ENCODE data around the gene TM4SF18. TPM values are rescaled to one million over a fixed set of nuclear protein-coding genes. Genes with fewer than 3 reads are reported as not detected.

TM4SF18 gene
- total RNA-seq, 1 donor from 2014 or later = not detected

DNA sequence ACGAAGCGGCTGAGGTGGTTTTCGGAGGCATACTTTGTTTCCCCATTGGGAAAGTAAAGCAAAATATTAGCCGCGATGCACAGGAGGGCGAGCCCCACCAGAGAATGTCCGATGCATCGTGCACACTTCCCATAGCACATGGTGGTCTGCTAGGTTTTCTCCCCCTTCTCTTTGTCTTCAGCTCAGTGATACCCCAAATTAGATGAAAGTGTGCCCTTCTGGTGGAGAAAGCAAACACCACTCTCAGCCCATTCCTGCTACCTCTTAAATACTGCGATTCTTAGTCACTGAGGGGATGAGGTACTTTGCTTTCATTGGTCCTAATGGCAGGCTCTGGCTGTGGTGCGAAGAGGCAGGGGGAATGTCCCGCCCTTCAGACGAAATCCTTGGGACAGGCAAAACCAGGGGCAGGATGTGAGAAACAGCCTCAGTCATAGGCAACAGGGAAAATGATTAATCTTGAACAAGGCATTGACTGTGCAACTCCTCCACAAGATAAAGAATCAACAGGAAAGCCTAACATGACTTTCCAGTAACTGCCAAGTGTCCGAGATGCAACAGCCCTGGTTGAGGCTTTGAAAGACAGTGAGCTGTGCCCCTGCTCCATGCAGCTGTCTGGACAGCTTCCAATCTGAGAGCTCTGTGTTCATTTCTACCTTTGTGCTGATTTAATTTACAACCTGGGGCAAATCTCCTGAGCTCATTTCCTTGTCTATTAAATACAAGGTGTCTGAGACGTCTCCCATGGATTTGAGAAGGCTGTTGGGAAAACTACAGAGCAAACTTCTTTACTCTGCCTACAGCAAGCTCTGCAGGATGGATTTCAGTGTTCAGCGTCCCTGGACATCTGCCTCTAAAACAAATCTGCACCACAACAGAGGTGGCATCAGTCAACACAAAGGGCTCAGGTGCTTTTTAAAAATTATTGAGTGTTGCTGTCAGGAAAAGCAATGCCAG lies 44.2 kb upstream of the TM4SF18 start, which contains the start of gene TM4SF1:
TM4SF1 (minus strand) TSS at position 242 of the 957 bp plus-strand sequence; CDS start at position 140, 102 bp downstream.
- Histone ChIP-seq H3K9me3 (ENCODE audit: low read depth) (no peaks in the 10 kb centered on the region), H3K9ac (no peak within 1 kb of the TSS), H3K27ac (no peak within 1 kb of the TSS), H2AFZ (replicated peaks) (peak within 1 kb of the TSS; percentile 73), H3K36me3 (no peaks in the 10 kb centered on the region), H3K4me3 (no peak within 1 kb of the TSS), H3K79me2 (ENCODE audit: low read depth) (no peaks in the 10 kb centered on the region), H3K27me3 (no peaks in the 10 kb centered on the region), H3F3A (ENCODE audit: low read depth) (peaks cover 7% of the 10 kb centered on the region), H3K4me2 (no peak within 1 kb of the TSS), H3K4me1 (peaks cover 12% of the 10 kb centered on the region), H4K20me1 (ENCODE audit: low read depth) (no peaks in the 10 kb centered on the region)
- Mint-ChIP-seq H3K27me3 (ENCODE audit: insufficient read depth, low read depth) (peaks cover 12% of the 10 kb centered on the region), H3K4me1 (peaks cover 22% of the 10 kb centered on the region), H3K36me3 (peaks cover 6% of the 10 kb centered on the region), H3K9me3 (peaks cover 20% of the 10 kb centered on the region), H3K4me3 (no peak within 1 kb of the TSS), H3K27ac (peak within 1 kb of the TSS; percentile 63)
- DNase-seq (ENCODE audit: low spot score) = no peak
- TF ChIP-seq EZH2phosphoT487 (IDR thresholded peaks at IDR 0.05) (no peak), EZH2 (IDR thresholded peaks at IDR 0.05) (no peak)
- TF ChIP-seq, protein P1, sequence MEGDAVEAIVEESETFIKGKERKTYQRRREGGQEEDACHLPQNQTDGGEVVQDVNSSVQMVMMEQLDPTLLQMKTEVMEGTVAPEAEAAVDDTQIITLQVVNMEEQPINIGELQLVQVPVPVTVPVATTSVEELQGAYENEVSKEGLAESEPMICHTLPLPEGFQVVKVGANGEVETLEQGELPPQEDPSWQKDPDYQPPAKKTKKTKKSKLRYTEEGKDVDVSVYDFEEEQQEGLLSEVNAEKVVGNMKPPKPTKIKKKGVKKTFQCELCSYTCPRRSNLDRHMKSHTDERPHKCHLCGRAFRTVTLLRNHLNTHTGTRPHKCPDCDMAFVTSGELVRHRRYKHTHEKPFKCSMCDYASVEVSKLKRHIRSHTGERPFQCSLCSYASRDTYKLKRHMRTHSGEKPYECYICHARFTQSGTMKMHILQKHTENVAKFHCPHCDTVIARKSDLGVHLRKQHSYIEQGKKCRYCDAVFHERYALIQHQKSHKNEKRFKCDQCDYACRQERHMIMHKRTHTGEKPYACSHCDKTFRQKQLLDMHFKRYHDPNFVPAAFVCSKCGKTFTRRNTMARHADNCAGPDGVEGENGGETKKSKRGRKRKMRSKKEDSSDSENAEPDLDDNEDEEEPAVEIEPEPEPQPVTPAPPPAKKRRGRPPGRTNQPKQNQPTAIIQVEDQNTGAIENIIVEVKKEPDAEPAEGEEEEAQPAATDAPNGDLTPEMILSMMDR (IDR thresholded peaks at IDR 0.05) = no peak

DNA sequence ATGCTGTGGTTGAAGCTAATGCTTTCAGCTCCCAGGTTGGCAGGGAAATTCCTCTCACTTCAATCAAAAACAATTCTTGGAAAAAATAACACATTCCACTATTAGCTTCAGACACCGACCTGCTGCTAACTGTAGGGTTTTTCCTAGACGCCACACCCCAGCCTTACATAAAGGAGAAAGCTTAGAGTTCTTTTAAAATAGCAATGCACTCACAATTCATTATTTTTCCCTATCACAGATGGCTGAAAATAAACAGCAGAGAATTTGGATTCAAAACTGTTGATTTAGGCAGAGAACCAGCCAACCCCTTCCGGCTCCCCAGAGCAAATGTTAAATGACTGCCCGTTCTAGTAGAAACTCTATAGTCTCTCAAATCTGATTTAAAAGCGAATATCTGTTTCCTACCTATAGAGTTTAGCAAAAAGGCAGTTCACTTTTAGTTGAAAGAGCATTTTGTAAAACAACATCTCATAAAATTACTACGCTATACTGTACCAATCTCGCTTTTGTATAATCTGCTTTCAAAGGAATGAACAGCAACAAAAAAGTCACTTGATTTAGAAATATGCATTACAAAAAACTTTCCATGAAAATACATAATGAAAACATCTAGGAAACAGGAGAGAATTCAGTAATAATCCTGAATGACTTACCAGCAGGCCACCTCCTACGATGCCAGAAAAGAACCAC lies 43.4 kb upstream of the TM4SF18 start:
- peaks cover 22% of the 10 kb centered on the region for H3K4me1 Mint-ChIP-seq
- Histone ChIP-seq H3K4me3 (no peak overlapping the region), H3K79me2 (ENCODE audit: low read depth) (no peaks in the 10 kb centered on the region), H3K9me3 (ENCODE audit: low read depth) (no peaks in the 10 kb centered on the region), H3K27ac (no peak overlapping the region), H4K20me1 (ENCODE audit: low read depth) (no peaks in the 10 kb centered on the region), H3K9ac (no peak overlapping the region), H3K36me3 (no peaks in the 10 kb centered on the region), H3F3A (ENCODE audit: low read depth) (peaks cover 7% of the 10 kb centered on the region), H3K27me3 (no peaks in the 10 kb centered on the region), H3K4me1 (peaks cover 12% of the 10 kb centered on the region), H3K4me2 (no peak overlapping the region), H2AFZ (replicated peaks) (peak overlapping the region; percentile 73)
- TF ChIP-seq EZH2 (IDR thresholded peaks at IDR 0.05) (no peak), EZH2phosphoT487 (IDR thresholded peaks at IDR 0.05) (no peak)
- TF ChIP-seq, protein P1 (IDR thresholded peaks at IDR 0.05) = no peak
- peaks cover 20% of the 10 kb centered on the region for H3K9me3 Mint-ChIP-seq
- DNase-seq (ENCODE audit: low spot score) = no peak
- H3K4me3 Mint-ChIP-seq = no peak overlapping the region
- H3K36me3 Mint-ChIP-seq = peaks cover 6% of the 10 kb centered on the region
- H3K27me3 Mint-ChIP-seq (ENCODE audit: insufficient read depth, low read depth) = peaks cover 11% of the 10 kb centered on the region
- no peak overlapping the region for H3K27ac Mint-ChIP-seq

DNA sequence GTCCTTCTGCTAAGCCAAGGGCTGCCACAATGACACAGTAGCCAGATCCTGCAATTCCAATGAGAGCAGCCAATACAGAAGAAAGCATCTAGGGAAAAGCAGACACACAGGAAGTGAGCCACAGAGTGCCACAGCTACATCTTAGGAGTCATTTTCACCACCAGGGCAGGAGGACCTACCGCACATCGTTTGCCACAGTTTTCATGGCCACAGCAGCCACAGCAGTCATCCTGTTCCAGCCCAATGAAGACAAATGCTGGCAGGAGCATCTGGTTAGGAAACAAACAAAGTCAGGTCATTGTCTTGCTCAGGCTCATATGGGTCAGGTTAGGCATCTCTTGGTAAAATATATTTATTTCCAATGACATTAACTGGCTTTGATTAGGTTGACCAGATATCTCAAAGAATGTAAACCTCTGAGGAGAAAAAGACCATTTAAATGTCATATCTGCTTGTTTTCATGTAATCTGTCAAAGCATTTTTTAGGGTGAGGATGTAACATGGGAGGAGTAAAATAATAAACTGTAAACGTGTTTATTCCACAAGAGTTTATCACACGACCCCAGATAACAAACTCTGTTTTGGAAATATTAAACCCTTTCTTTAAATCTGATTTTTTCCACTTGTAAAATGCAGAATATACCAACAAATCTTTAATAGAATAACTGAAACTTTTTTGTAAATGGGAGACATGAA lies 42.2 kb upstream of the TM4SF18 start:
- DNase-seq (ENCODE audit: low spot score) = no peak
- H4K20me1 ChIP-seq (ENCODE audit: low read depth) = no peaks in the 10 kb centered on the region
- no peaks in the 10 kb centered on the region for H3K79me2 ChIP-seq (ENCODE audit: low read depth)
- no peaks in the 10 kb centered on the region for H3K27me3 ChIP-seq
- H3F3A ChIP-seq (ENCODE audit: low read depth) = peaks cover 14% of the 10 kb centered on the region
- Mint-ChIP-seq H3K27me3 (ENCODE audit: insufficient read depth, low read depth) (peaks cover 5% of the 10 kb centered on the region), H3K4me3 (no peak overlapping the region), H3K4me1 (peaks cover 18% of the 10 kb centered on the region), H3K36me3 (no peaks in the 10 kb centered on the region), H3K27ac (no peak overlapping the region), H3K9me3 (peaks cover 12% of the 10 kb centered on the region)
- H3K9me3 ChIP-seq (ENCODE audit: low read depth) = no peaks in the 10 kb centered on the region
- no peak overlapping the region for H2AFZ ChIP-seq (replicated peaks)
- H3K9ac ChIP-seq = no peak overlapping the region
- H3K4me1 ChIP-seq = peaks cover 20% of the 10 kb centered on the region
- no peak overlapping the region for H3K4me2 ChIP-seq
- TF ChIP-seq EZH2phosphoT487 (IDR thresholded peaks at IDR 0.05) (no peak), EZH2 (IDR thresholded peaks at IDR 0.05) (no peak)
- TF ChIP-seq, protein P1 (IDR thresholded peaks at IDR 0.05) = no peak
- H3K27ac ChIP-seq = no peak overlapping the region
- no peaks in the 10 kb centered on the region for H3K36me3 ChIP-seq
- H3K4me3 ChIP-seq = no peak overlapping the region

Measured in neural progenitor cell (in vitro differentiated cells).